Adrenal gland (tissue), 12 donors: ENCODE measurements around the gene MARCHF4. TPM values are rescaled to one million over a fixed set of nuclear protein-coding genes. Genes with fewer than 3 reads are reported as not detected.

ENCODE experiments used
- DNase-seq, 7 donors: peaks; one replicate each; pipeline ENCODE4 v3.0.0-alpha.2; 2019 to 2020
- H3K27ac ChIP-seq, 5 donors: fragments of 200-600 bp; sonication (generic) in 4 of 5; 1 replicate in 3 of 5; 2 replicates in 2 of 5; pipeline versions ENCODE4 v1.5.1 to v1.8.0; 2016 to 2020; ENCODE audit warnings: mild to moderate bottlenecking in 1 of 5
- H3K27me3 ChIP-seq: fragments of 200-600 bp; 2 replicates; pipeline ENCODE4 v1.8.0; 2021
- H3K36me3 ChIP-seq, 2 donors: fragments of 200-600 bp; replicated peaks in 1 of 2; 1 replicate in 1 of 2; 2 replicates in 1 of 2; pipeline versions ENCODE4 v1.5.1 to v1.8.0; 2018 to 2022
- H3K4me1 ChIP-seq, 2 donors: fragments of 200-600 bp; replicated peaks in 1 of 2; 1 replicate in 1 of 2; 2 replicates in 1 of 2; pipeline versions ENCODE4 v1.5.1 to v1.8.0; 2018 to 2021
- H3K4me3 ChIP-seq, 4 donors: fragments of 200-600 bp; sonication (generic) in 3 of 4; one replicate each; pipeline ENCODE4 v1.5.1; 2016 to 2018
- H3K9me3 ChIP-seq, 3 donors: fragments of 200-600 bp; sonication (generic) in 1 of 3; replicated peaks in 1 of 3; 1 replicate in 2 of 3; 2 replicates in 1 of 3; pipeline versions ENCODE4 v1.5.1 to v1.8.0; 2016 to 2021
- POLR2A ChIP-seq, 2 donors: fragments of 450-650 bp; IDR thresholded peaks; one replicate each; pipeline ENCODE4 v1.6.1; 2017; ENCODE audit warnings: antibody characterized with exemption in 2 of 2, mild to moderate bottlenecking in 2 of 2, moderate library complexity in 1 of 2
- WGBS, 4 donors: extraction: QIAGEN DNeasy Blood & Tissue Kit in 2 of 4; methylation state at CpG; one replicate each; pipeline versions ENCODE4 v1.1.5 to v1.1.7; 2013 to 2017; 5-methylcytosine and 5-hydroxymethylcytosine counted together
- intact Hi-C, 2 donors: fragments of 100-400 bp; cut with DNase I; formaldehyde crosslinking; loops; one replicate each; pipeline versions ENCODE4 v1.14.1 to v1.15.0; 2022 to 2023
- polyA plus RNA-seq, 3 donors: library from polyadenylated mRNA; stranded (reverse); fragments of 200-250 nt in 2 of 3; fragments of 350-450 nt in 1 of 3; fragmentation: Illumina TruSeq in 1 of 3; extraction: RNeasy Lipid Tissue Mini Kit (QIAGEN cat#74804) in 1 of 3; gene quantifications; one replicate each; pipeline ENCODE4 v1.2.3, GENCODE V29; 2013 to 2014
- total RNA-seq, 9 donors: library from RNA; depleted of rRNA in 4 of 9; stranded (reverse); fragments of >200 nt in 4 of 9; fragments of 120-200 nt in 1 of 9; fragmentation: NEBNext Ultra II Directional in 1 of 9; extraction: Animal tissue kit (Norgen Biotek cat#: 25700) in 1 of 9; gene quantifications; one replicate each; pipeline versions ENCODE4 v1.1.0 to v1.2.4, GENCODE V29; 2013 to 2023
- TF ChIP-seq, protein P1 (sequence below), 6 experiments: fragments of 450-650 bp in 4 of 6; fragments of 200-600 bp in 2 of 6; sonication (generic) in 1 of 6; IDR thresholded peaks; 1 replicate in 5 of 6; 2 replicates in 1 of 6; pipeline versions ENCODE4 v1.5.1 to v1.8.0; 2016 to 2021; ENCODE audit warnings: antibody characterized with exemption in 6 of 6, mild to moderate bottlenecking in 2 of 6, moderate library complexity in 1 of 6
- donor health status: healthy with polysubstance abuse.
- donor health status: Bipolar disorder and iron deficiency.
- donor health status: DM: yes; HTN: yes; CAD: no.
- donor health status: DM: no; HTN: no; CAD: no.
- donor health status: DM: no; HTN: no; CAD: no.
- donor health status: DM: yes; HTN: yes; CAD: no.

The MARCHF4 gene
- total and polyA plus RNA-seq, 12 donors, result 0.13 to 1.8 (median 0.96) TPM; not detected in 5

DNA sequence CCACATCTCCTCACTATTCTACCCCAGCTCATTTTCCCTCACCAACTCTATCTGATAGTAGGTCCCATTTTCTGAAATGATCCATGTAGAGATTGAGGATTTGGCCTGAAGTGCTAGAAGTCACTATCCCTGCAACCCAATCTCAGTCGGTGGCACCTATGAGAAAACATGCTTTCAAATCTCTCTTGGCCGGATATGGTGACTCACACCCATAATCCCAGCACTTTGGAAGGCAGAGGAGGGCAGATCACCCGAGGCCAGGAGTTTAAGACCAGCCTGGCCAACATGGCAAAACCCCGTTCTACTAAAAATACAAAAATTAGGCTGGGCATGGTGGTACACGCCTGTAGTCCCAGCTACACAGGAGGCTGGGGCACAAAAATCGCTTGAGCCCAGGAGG, 19.1 kb upstream of the MARCHF4 start:
- intact Hi-C loops, result no loop called here
- Histone ChIP-seq H3K27me3 (no peaks in the 10 kb centered on the region), H3K4me3 (no peak overlapping the region), H3K4me1 (no peaks in the 10 kb centered on the region), H3K9me3 (no peaks in the 10 kb centered on the region), H3K36me3 (no peaks in the 10 kb centered on the region), H3K27ac (no peak overlapping the region)
- TF ChIP-seq POLR2A (IDR thresholded peaks at IDR 0.05), result no peak
- TF ChIP-seq, protein P1, sequence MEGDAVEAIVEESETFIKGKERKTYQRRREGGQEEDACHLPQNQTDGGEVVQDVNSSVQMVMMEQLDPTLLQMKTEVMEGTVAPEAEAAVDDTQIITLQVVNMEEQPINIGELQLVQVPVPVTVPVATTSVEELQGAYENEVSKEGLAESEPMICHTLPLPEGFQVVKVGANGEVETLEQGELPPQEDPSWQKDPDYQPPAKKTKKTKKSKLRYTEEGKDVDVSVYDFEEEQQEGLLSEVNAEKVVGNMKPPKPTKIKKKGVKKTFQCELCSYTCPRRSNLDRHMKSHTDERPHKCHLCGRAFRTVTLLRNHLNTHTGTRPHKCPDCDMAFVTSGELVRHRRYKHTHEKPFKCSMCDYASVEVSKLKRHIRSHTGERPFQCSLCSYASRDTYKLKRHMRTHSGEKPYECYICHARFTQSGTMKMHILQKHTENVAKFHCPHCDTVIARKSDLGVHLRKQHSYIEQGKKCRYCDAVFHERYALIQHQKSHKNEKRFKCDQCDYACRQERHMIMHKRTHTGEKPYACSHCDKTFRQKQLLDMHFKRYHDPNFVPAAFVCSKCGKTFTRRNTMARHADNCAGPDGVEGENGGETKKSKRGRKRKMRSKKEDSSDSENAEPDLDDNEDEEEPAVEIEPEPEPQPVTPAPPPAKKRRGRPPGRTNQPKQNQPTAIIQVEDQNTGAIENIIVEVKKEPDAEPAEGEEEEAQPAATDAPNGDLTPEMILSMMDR (IDR thresholded peaks at IDR 0.05), result no peak
- 75 to 83% (median 79%) methylated on average over 6 of the region's 6 CpGs for WGBS, 4 donors
- no peak for DNase-seq

DNA sequence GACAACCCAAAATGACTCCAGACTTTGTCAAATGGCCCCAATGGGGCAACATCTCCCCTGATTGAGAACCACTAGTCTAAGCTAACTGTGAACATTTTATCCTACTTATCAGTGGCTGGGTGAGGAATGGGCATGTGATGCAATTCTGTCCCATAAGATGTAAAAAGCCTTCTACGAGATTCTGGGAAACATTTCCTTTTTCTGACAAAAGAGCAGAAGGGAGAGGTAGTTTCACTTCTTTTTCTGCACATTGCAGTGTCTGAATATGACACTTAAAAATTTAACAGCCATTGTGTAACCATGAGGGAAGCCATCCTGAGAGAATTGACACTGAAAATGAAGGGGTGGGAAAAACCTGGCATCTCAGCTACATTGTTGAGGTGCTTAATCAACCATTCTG, 17.3 kb upstream of the MARCHF4 start:
- Histone ChIP-seq H3K9me3 (no peaks in the 10 kb centered on the region), H3K4me3 (no peak overlapping the region), H3K27ac (no peak overlapping the region), H3K27me3 (no peaks in the 10 kb centered on the region), H3K36me3 (no peaks in the 10 kb centered on the region), H3K4me1 (no peaks in the 10 kb centered on the region)
- no peak for DNase-seq
- intact Hi-C loops, result no loop called here
- TF ChIP-seq POLR2A (IDR thresholded peaks at IDR 0.05), result no peak
- TF ChIP-seq, protein P1 (IDR thresholded peaks at IDR 0.05), result no peak
- 42 to 69% (median 68%) methylated on average over 1 of the region's 1 CpG for WGBS, 4 donors

GRCh38 chr2:216388046-216388884, 16.0 kb upstream of the MARCHF4 start:
- H3K4me1 ChIP-seq, result no peaks in the 10 kb centered on the region
- WGBS, 4 donors, result 76 to 93% (median 83%) methylated on average over 5 of the region's 5 CpGs
- intact Hi-C loops, result no loop called here

GRCh38 chr2:216387262-216387661, 15.0 kb upstream of the MARCHF4 start:
- TF ChIP-seq, protein P1 (IDR thresholded peaks at IDR 0.05), result no peak
- no peak for TF ChIP-seq POLR2A (IDR thresholded peaks at IDR 0.05)
- Histone ChIP-seq H3K4me3 (no peak overlapping the region), H3K36me3 (no peaks in the 10 kb centered on the region), H3K4me1 (no peaks in the 10 kb centered on the region), H3K9me3 (no peaks in the 10 kb centered on the region), H3K27me3 (no peaks in the 10 kb centered on the region), H3K27ac (no peak overlapping the region)
- 88 to 94% (median 90%) methylated on average over 2 of the region's 2 CpGs for WGBS, 4 donors
- DNase-seq, result no peak
- intact Hi-C loops, result no loop called here

More at GRCh38 chr2:216388046-216388884, 16.0 kb upstream of the MARCHF4 start:
- Histone ChIP-seq H3K27me3 (no peaks in the 10 kb centered on the region), H3K36me3 (no peaks in the 10 kb centered on the region), H3K9me3 (no peaks in the 10 kb centered on the region), H3K27ac (no peak overlapping the region), H3K4me3 (no peak overlapping the region)
- no peak for DNase-seq
- no peak for TF ChIP-seq POLR2A (IDR thresholded peaks at IDR 0.05)
- TF ChIP-seq, protein P1 (IDR thresholded peaks at IDR 0.05), result no peak
